HG03439 (cell line): Measurements from ENCODE around the gene GOLGA1.

Experiments used
- ATAC-seq: cut with Tn5 transposase; IDR thresholded peaks from one replicate; pipeline ENCODE4 v1.9.1; 2021; ENCODE audit warnings: mild to moderate bottlenecking, moderate library complexity; ENCODE audit not compliant: unreplicated experiment

Gene GOLGA1

DNA sequence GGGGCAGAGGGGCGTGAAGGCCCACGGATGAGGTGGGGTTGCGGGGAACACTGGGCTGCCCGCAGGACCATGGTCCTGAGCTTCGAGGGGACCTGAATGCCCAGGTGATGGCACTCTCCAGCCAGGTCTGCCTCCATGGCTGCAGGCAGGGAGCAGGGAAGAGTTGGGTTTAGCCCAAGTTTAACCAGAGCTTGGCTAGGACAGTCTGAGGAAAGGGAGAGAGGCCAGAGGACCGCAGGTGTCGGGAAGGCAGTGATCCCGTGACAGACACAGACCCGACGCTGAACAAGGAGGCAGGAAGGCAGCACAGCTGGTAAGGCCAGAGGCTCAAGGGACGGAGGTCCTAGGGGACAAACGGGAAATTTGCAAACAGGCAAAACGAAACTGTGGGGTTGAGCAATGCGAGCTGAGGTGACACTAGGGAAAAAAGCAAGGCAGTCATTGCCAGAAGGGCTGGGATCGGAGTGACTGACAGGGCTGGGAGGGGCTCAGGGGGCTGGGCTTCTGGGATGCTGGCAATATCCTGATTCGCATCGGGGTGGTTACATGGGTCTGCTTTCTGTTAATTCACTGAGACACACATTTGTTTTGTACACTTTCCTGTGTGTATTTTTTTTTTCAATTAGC is 53.9 kb downstream of the GOLGA1 start:
- ATAC-seq = no peak

DNA sequence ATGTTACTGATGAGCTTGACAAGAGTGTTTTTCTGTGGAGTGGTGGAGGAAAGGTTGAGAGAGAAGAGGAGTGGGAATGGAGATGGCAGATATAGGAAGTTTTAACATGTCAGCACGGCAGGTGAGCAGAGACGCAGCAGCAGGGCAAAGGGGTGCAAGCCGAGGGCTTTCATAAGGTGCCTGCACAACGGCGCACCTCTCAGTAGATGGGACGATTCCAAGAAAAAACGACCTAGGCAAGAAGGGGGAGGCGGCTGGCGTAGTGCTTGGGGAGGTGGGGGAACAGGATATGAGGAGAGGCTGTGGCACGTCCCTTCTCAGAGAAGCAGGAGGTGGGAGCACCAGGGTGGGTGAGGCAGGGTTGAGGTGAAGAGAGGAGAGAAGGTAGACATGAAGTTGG is 54.4 kb downstream of the GOLGA1 start:
- ATAC-seq = no peak

DNA sequence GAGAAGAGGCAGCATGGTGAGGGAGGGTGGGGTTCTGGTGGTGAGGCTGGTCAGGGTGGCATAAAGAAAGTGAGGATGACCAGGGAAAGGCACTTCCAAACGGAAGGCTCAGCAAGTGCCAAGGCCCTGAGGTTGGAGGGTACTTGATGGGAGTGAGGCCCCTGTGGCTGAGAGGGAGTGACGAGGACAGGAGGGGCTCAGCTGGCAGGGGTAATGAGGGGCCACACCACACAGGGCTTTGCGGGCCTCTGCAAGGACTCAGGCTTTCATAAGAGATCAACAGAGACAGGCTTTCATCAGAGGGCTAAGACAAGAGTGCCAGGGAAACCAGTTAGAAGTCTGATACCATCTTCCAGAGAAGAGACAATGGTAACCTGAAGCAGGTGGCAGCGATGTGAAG is 55.3 kb downstream of the GOLGA1 start:
- ATAC-seq = no peak

DNA sequence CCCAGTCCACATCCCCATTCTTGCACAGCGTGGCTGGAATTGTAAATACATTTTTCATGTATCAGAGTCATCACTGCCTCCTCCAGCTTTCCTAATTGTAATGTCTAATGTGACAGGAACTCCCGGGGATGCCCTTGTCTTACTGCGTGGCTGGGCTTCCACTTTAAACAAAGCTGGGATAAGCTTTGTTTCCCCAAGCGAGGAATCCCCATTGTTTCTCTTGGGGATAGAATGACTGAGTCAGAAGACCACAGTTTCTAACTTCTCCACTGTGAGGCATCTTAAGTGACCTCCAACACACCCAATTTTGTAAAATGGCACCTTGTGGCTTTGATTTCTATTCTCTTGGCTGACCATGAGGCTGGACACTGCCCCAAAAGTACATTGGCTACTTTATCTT is 56.5 kb downstream of the GOLGA1 start:
- ATAC-seq = no peak

DNA sequence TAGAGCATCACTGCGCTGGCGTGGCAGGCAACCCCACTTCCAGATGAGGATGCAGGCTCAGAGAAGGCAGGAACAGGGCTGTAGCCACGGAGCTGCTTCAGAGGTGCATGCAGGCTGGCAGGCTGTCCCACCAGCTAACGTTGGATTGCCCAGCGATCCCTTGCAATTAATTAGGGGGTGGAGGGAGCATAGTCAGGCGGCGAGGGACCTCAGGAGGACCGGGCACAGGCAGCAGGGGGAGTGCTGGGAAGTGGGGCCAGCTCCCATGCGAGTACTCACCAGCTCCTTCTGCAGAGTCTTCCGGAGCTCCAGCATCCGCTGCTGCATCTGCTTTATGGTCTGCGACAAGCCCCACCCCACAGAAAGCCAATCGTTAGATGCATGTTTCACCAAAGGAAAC is 58.7 kb downstream of the GOLGA1 start:
- no peak for ATAC-seq

DNA sequence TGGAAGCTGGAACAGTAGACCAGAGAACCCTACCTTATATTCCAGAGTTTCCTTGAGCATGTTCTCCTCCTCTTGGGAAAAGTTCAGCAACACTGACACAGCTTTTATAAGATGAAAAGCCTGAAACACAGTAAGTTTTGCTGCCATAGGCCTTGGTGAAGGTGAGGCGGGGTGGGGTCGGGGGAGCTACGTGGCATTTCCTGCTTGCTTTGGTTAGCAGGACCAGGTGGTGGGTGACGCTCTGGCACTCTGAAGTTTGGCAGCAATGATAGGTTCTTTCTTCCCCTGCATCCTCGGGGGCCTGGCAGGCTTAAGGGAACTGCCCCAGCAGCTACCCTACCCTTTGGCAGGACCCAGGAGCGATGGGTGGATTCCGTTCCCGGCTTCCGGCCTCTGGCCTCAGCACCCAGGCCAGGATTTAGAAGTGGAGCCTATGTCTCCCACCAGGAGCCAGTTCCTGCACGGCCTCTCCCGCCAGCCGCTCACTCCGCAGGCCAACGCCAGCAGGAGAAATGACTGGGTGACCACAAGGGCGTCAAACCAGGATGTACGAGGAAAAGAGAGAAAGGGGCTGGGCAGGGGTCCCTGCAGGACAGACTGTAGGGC is 59.6 kb downstream of the GOLGA1 start:
- no peak for ATAC-seq

DNA sequence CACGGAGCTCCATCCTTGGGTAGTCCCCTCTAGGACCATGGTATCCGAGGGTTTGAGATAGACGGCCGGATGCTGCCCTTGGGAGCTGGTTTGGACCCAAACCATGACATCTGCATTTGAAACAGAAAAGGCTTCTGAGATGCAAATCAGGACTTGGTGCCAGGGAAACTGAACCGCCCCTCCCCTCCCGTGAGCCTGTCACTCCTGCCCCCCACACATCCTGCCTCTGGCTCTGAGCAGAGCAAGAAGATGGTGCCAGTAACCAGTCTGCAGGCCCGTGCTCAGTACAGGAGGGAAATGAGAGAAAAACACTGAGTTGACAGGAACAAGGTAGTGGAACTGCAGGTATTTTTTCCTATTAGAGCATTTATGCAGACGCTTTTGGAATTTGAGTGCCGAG is 60.4 kb downstream of the GOLGA1 start:
- no peak for ATAC-seq

DNA sequence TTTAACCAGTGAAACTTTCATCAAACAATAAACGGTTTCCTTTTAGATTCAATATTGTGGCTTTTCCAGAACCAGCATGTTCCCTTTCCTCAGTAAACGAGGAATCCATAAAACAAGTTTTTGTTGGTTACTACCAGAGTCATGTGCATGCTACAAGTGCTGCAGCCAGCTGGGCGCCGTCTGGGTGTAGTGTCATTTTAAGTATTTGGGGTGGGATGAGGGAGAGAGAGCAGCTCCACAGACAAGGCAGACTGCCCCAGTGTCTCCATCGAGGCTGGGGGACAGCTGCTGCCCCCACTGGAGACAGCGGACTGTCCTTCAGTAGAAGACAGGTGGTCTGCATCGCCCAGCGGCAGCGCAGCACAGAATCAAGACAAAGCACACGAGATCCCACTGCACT is 61.7 kb downstream of the GOLGA1 start:
- no peak for ATAC-seq

DNA sequence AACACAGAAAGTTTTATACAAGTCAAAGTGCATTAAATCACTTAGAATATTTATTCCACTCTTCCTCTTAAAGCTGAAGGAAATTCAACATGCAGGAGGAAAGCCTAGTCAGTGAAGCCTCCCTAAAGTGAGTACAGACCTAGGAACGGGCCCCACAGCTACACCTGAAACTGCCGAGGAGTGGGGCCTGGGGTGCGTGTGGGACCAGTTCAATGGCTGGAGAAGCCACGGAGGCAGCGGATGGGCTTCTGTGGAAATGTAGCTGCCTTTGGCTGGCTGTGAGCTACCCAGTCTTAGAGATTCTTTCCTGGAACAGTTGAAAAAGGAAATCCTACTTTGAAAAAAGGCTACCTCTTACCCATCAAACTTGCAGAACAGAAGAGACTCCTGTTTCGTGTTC is 62.4 kb downstream of the GOLGA1 start:
- no peak for ATAC-seq

DNA sequence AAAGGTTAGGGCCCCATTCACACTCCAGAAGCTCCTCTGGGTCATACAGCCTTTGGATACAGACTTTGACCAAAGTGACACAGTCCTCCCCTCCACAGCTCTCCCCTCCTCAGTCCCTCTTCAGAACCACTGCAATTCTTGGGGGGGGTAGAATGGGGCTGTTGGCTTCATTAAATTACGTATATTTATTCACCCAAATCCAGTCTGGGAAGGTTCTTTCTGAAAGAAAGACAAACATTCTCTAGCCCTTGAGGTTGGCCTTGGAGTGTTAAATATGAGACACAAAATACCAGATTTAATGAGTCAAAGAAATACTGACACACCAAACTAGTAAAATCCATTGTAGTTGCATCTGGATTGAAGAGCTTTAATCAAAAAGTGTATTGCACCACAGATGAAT is 62.9 kb downstream of the GOLGA1 start:
- no peak for ATAC-seq

DNA sequence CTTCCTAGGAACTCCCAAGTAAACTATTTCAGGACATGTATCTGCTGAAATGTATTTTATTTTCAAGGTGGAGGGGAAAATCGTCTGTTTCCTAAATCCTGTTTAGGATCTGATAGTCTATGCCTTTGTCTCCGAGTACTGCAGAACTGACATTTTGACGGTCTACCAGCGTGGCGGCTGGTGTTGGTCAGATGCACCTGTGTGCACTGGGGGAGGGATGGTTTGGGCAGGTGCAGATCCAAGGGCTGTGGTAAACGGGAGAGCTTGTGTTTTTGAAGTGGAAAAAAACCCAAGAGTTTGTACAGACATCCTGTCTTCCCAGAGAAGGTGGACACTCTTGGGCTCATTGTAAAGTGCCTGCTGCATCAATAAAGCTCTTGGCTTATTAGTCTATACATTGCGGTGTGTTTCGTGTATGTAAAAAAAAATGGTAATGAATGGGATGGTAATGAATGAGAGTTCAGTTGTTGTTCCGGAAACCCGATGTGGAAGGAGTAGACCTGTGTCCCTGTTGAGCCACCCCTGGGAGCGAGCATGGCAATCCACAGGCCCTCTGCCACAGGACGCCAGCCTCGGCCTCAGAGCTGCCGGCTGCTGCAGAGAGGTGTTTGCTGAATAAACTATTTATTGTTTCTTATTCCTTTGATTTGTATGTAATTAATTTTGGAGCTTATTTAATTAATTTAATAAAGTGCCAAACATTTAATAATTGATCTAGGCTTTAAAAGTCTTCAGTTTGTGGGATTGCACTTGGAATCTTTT is 63.7 kb downstream of the GOLGA1 start:
- ATAC-seq = no peak

DNA sequence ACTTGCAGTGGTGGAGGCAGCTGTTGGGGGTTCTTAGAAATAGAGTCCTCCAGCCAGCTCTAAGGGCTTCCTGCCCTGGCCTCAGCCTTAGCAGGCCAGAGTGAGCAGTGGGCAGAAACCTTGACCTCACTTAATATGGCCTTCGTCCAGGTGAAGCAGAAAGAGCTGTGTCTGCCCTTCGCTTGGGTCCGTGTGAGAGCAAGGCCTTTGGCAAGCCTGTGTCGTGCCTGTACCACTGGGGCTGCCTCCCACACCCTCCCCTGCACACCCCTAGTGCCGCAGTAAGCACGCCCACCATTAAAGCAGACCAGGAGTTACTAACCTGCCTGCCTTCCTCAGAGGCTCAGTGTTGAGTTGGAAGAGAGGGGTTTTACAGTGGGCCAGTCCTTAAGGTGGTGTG is 65.4 kb downstream of the GOLGA1 start:
- no peak for ATAC-seq

DNA sequence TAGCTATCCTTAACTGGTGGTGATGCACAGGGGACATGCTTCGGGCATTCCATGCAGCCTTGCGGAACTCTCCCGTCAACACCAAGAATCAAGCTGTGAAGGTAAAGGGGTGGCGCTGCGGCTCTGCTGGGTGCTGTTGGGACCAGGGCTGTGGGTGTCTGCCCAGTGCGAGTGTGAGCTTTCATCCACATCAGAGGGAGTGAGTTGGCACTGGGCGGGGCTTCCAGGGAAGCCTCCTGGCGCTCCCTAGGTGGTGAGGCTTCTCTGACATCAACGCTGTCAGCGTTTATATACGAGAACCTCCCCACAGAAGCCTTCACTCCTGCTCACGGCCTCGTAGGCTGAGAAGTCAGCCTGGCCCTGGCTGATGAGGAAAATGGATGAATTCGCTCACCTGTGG is 67.2 kb downstream of the GOLGA1 start:
- no peak for ATAC-seq

DNA sequence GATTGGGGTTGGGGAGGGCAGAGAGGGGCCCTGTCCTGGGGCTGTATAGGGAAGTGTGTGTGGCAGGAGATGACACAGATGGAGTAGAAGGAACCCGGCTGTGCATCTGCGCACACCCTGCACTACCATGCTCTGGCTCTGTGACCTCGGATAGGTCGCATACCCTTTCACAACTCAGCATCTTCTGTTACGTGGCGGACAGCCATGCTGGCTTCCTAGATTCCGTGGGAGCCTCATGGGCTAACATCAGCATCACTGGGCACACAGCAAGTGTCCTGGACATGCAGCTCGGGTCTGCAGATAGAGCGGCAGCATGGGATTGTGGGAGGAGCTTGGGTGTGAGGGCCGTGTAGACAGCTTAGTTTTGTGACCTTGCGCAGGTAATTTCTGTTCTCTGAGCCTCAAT is 69.7 kb downstream of the GOLGA1 start:
- no peak for ATAC-seq

DNA sequence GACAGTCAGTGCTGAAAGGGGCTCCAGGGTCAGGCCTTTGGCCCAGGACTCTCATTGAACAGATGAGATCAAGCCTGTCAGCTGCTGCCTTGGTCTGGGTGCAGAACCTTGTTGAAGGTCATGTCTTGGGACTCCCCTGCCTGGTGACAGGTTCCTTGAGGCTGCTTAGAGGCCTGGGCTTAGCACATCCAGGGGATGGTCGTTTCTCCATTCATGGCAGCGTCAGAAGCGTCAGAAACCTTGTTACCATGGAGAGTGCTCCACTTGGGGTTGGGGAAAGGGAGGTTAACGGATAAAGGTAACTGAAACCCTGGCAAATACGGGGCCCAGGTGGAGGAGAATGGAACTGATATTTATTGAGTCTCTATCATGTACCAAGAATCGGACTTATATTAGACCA is 70.2 kb downstream of the GOLGA1 start:
- ATAC-seq = no peak

DNA sequence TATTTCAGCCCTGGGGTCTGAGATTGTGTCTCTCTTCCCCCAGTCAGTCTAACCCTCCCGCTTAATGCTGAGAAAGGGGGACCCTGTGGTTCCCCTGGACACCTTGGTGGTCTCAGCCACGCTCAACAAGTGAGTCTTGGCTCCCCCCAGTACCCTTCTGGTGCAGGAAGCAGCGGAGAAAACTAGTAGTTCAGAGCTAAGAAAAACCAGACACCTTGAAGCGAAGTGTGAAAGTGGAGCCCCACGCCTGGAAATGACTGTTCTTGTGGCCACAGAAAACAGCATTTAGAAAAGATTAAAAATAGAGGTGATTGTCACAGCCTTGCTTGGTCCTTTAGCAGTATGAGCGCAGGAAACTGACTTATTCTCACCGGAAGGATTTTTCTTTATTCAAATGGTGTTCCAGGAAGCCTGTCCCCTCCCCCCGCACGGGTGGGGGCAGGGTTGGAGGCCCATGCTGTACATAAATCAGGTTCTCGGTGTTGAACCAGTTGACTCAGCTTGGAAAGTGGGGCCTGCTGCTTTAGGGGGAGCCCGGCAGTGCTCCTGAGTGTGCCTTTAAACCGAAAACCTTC is 70.8 kb downstream of the GOLGA1 start:
- peak; percentile 35 for ATAC-seq

DNA sequence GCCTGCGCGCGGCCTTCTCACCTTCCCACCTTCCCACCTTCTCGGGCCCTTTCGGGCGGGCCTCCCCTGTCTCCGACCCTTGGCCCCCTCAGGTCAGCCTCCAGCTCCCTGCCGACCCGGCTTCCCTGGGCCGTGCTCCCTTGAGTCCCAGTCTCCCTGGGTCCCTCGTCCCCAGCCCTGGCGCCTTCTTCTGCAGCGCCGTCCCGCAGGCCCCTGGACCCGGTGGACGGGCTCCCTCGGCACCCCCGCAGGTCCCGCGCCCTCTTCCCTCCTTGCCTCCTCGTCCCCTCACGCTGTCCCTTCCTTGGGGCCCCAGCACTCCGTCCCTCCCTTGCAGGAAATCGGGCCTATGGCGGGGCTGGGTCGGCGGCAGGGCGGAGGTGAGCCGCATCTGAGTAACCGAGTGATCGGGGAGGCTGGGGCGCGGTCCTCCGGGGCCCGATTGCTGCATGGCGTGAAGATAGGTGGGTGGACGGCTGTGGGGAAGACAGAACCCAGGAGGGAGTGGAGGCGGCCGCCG is 71.4 kb downstream of the GOLGA1 start:
- ATAC-seq = peak; percentile 17

DNA sequence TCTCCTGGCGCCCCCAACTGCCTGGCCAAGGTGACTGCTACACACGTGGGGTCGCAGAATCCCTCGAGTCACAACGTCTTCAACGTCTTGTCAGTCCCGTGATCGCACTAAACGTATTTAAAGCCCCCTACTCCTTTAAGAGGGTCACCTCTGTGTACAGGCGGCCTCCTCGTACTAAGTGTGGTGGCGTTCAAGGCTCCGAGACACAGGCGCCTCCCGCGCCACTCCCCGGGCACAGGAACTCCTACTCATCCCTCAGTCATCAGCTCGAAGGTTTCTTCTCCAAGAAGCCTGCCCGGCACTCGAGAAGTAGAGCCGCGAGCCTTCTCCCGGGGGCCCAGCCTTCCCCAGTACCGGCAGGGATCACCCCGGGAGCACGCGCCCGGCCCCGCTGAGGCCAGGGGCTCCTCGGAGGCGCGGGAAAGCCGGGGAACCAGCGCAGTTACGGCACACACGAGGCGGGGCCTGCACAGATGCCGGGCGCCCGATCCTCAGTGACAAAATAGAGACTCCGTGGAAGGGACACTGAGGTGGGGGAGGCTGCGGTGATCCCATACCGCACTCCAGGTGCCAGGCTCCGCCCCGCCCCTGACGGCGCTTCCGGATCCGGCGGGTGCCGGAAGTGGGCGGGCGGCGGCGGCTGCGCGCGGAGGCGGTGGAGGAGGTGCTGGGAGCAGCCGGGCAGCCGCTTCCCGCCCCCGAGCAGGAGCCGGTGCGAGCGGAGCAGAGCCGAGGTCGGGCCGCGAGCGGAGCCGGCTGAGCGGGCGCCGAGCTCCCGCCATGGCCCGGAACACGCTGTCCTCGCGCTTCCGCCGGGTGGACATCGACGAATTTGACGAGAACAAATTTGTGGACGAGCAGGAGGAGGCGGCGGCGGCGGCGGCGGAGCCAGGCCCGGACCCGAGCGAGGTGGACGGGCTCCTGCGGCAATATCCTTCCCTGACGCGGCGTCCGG is 72.1 kb downstream of the GOLGA1 start:
- peak; percentile 56 for ATAC-seq

DNA sequence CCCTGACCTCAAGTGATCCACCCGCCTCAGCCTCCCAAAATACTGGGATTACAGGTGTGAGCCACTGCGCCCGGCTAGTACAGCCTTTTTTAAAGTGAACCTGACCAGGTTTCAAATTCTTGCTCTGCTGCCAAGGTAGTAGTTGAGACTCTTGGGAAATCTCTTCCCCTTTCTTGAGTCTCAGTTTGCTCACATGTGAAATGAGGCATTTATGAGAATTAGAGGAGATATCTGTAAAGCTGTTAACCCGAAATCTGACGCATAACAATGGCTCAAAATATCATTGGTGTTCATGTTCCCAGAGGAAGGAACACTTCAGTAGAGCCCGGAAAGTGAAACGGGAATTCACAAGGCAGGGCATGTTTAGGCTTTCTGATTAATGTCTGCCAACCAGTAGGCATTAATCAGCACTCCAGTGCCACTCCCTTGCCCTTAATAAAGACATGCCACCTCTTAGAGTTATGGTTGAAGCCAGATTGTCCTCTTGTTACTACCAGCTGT is 77.5 kb downstream of the GOLGA1 start:
- no peak for ATAC-seq
